ENCODE results near the gene PVALEF. TPM values are rescaled to one million over a fixed set of nuclear protein-coding genes. Genes with fewer than 3 reads are reported as not detected.

PVALEF gene
- polyA plus RNA-seq, 1 donor (not counting 4 experiments of a cell fraction or from before 2014, with no cell fraction given): not detected

DNA sequence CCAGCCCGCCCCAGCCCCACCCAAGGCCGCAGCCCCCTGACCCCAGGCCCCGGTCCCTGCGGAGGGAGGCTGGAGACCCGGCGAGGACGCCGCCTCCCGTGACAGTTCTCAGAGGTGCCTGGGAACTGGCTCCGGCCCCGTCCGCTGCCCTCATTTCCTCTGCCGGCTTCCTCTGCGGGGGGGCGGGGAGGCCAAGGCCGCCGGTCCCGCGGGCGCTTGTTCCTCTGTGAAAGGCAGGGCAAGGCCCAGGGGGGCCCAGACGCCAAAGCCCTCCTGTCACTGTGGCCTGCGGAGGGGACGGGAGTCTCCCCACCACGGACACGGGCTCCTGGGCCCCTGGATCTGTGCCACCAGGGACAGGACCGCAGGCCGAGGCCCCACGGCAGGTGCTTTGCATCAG, 5.0 kb upstream of the PVALEF start:
- no peak for DNase-seq (ENCODE audit: low read depth, low spot score)
- FAIRE-seq: no peak
- Histone ChIP-seq H3K79me2 (ENCODE audit: control insufficient read depth, insufficient read depth, low read length) (no peaks in the 10 kb centered on the region), H3K27me3 (ENCODE audit: control insufficient read depth, extremely low read depth, insufficient read depth, low read length) (peaks cover 24% of the 10 kb centered on the region), H3K27ac (ENCODE audit: control insufficient read depth, insufficient read depth, low read length) (no peak overlapping the region), H3K4me2 (ENCODE audit: control insufficient read depth, extremely low read depth, insufficient read depth, low read depth, low read length) (no peak overlapping the region), H3K4me1 (ENCODE audit: control insufficient read depth, extremely low read depth, insufficient read depth, low read length) (no peaks in the 10 kb centered on the region), H3K36me3 (ENCODE audit: control insufficient read depth in 2 of 2, extremely low read depth in 1 of 2, insufficient read depth in 2 of 2, low read length in 2 of 2) (no peaks in the 10 kb centered on the region), H2AFZ (ENCODE audit: control insufficient read depth, low read length) (no peak overlapping the region), H3K9me3 (ENCODE audit: control insufficient read depth, low read depth, low read length) (no peaks in the 10 kb centered on the region), H4K20me1 (ENCODE audit: control insufficient read depth, extremely low read depth, insufficient read depth, low read length) (peaks cover 2% of the 10 kb centered on the region), H3K9me1 (ENCODE audit: control insufficient read depth, extremely low read depth, insufficient read depth, low read length) (no peaks in the 10 kb centered on the region), H3K4me3 (ENCODE audit: control insufficient read depth in 2 of 3, extremely low read depth in 1 of 3, insufficient read depth in 2 of 3, low read depth in 1 of 3, low read length in 3 of 3) (no peak overlapping the region), H3K9ac (ENCODE audit: control insufficient read depth, extremely low read depth, insufficient read depth, low read length) (no peak overlapping the region)
- dilution Hi-C loops (cut with MboI; ENCODE audit: extremely low pct_ligation_motif_present, low sequenced_read_pairs): no loop called here
- TF ChIP-seq, protein P1, sequence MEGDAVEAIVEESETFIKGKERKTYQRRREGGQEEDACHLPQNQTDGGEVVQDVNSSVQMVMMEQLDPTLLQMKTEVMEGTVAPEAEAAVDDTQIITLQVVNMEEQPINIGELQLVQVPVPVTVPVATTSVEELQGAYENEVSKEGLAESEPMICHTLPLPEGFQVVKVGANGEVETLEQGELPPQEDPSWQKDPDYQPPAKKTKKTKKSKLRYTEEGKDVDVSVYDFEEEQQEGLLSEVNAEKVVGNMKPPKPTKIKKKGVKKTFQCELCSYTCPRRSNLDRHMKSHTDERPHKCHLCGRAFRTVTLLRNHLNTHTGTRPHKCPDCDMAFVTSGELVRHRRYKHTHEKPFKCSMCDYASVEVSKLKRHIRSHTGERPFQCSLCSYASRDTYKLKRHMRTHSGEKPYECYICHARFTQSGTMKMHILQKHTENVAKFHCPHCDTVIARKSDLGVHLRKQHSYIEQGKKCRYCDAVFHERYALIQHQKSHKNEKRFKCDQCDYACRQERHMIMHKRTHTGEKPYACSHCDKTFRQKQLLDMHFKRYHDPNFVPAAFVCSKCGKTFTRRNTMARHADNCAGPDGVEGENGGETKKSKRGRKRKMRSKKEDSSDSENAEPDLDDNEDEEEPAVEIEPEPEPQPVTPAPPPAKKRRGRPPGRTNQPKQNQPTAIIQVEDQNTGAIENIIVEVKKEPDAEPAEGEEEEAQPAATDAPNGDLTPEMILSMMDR (optimal IDR thresholded peaks at IDR 0.05 in 1 of 3, IDR thresholded peaks at IDR 0.05 in 1 of 3, conservative IDR thresholded peaks at IDR 0.05 in 1 of 3; ENCODE audit: extremely low read depth in 1 of 3, insufficient read depth in 2 of 3, low read length in 3 of 3): no peak
- TF ChIP-seq EZH2 (IDR thresholded peaks at IDR 0.05; ENCODE audit: low read length): no peak

DNA sequence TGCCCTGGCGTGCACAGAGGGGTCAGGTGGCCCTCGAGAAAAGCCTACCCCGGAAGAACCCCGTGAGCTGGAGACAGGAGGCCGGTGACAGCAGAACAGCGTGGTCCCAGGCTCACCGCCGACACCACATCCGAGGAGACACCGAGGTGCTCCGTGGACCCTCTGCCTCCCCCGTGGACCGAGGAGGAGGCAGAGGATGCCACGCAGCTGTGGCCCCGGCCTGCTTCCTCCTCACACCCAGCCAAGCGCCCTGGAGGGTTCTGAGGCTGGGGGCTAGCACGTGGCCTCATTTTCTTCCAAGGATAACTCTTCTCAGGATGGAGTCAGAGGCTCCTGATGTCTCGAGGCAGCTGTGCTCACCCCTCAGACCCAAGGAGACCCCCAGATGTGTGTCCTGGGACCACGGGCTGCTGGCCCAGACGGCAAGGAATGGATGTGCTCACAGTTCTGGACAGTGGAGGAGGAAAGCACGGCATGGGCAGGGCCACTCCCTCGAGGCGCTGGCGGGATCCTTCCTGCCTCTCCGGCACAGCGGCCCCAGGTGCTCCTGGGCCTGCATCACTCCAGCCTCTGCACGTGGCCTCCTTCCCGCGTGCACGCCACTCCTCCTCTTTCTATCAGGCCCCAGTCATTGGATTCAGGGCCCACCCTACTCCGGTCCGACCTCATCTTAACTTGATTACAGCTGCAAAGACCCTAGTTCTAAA, 4.4 kb upstream of the PVALEF start:
- H3K36me3 ChIP-seq (ENCODE audit: control insufficient read depth in 2 of 2, extremely low read depth in 1 of 2, insufficient read depth in 2 of 2, low read length in 2 of 2): no peaks in the 10 kb centered on the region
- H3K27ac ChIP-seq (ENCODE audit: control insufficient read depth, insufficient read depth, low read length): no peak overlapping the region
- H3K4me2 ChIP-seq (ENCODE audit: control insufficient read depth, extremely low read depth, insufficient read depth, low read depth, low read length): no peak overlapping the region
- no peak overlapping the region for H3K4me3 ChIP-seq (ENCODE audit: control insufficient read depth in 2 of 3, extremely low read depth in 1 of 3, insufficient read depth in 2 of 3, low read depth in 1 of 3, low read length in 3 of 3)
- H3K27me3 ChIP-seq (ENCODE audit: control insufficient read depth, extremely low read depth, insufficient read depth, low read length): peaks cover 30% of the 10 kb centered on the region
- H3K79me2 ChIP-seq (ENCODE audit: control insufficient read depth, insufficient read depth, low read length): no peaks in the 10 kb centered on the region
- DNase-seq (ENCODE audit: low read depth, low spot score) (no peak), FAIRE-seq (no peak)
- H3K9me3 ChIP-seq (ENCODE audit: control insufficient read depth, low read depth, low read length): no peaks in the 10 kb centered on the region
- H3K9me1 ChIP-seq (ENCODE audit: control insufficient read depth, extremely low read depth, insufficient read depth, low read length): no peaks in the 10 kb centered on the region
- no peak overlapping the region for H2AFZ ChIP-seq (ENCODE audit: control insufficient read depth, low read length)
- no peaks in the 10 kb centered on the region for H3K4me1 ChIP-seq (ENCODE audit: control insufficient read depth, extremely low read depth, insufficient read depth, low read length)
- no peak overlapping the region for H3K9ac ChIP-seq (ENCODE audit: control insufficient read depth, extremely low read depth, insufficient read depth, low read length)
- H4K20me1 ChIP-seq (ENCODE audit: control insufficient read depth, extremely low read depth, insufficient read depth, low read length): peaks cover 2% of the 10 kb centered on the region
- TF ChIP-seq, protein P1 (optimal IDR thresholded peaks at IDR 0.05 in 1 of 3, IDR thresholded peaks at IDR 0.05 in 1 of 3, conservative IDR thresholded peaks at IDR 0.05 in 1 of 3; ENCODE audit: extremely low read depth in 1 of 3, insufficient read depth in 2 of 3, low read length in 3 of 3): no peak
- TF ChIP-seq EZH2 (IDR thresholded peaks at IDR 0.05; ENCODE audit: low read length): no peak
- dilution Hi-C loops (cut with MboI; ENCODE audit: extremely low pct_ligation_motif_present, low sequenced_read_pairs): no loop called here

Data from keratinocyte (primary cell).